Activated CD4-positive, alpha-beta T cell treated with anti-CD3 and anti-CD28 coated beads, Interleukin-2, Interleukin-4, amounts not matched to agents 100 ng/mL and 50 ng/mL, durations not matched to agents 16 hours and 8 hours (primary cell): ENCODE data around the gene ELMO1.

Experiments used
- DNase-seq: peaks from one replicate; pipeline ENCODE4 v3.0.0-alpha.2; 2020; ENCODE audit warnings: low spot score

ELMO1 gene

GRCh38 chr7:36944838-36945237 is 503.8 kb downstream of the ELMO1 start:
- DNase-seq, result no peak

GRCh38 chr7:36943591-36944435 is 504.9 kb downstream of the ELMO1 start:
- DNase-seq, result no peak

- no peak for DNase-seq
Measured at GRCh38 chr7:36942955-36943354, 505.7 kb downstream of the ELMO1 start.

GRCh38 chr7:36942541-36942940 is 506.1 kb downstream of the ELMO1 start:
- no peak for DNase-seq

GRCh38 chr7:36942025-36942424 is 506.6 kb downstream of the ELMO1 start:
- DNase-seq, result no peak

- DNase-seq, result no peak
Measured at GRCh38 chr7:36941359-36941758, 507.3 kb downstream of the ELMO1 start.

GRCh38 chr7:36939816-36940215 is 508.8 kb downstream of the ELMO1 start:
- DNase-seq, result no peak

- DNase-seq, result peak; percentile 8
Measured at GRCh38 chr7:36937754-36938563, 510.7 kb downstream of the ELMO1 start.

- no peak for DNase-seq
Measured at GRCh38 chr7:36931892-36932291, 516.8 kb downstream of the ELMO1 start.

- no peak for DNase-seq
Measured at GRCh38 chr7:36929791-36930190, 518.9 kb downstream of the ELMO1 start.

GRCh38 chr7:36928718-36929117 is 519.9 kb downstream of the ELMO1 start:
- no peak for DNase-seq

- no peak for DNase-seq
Measured at GRCh38 chr7:36928311-36928710, 520.4 kb downstream of the ELMO1 start.

GRCh38 chr7:36925691-36926090 is 523.0 kb downstream of the ELMO1 start:
- no peak for DNase-seq

GRCh38 chr7:36925207-36925606 is 523.5 kb downstream of the ELMO1 start:
- no peak for DNase-seq

GRCh38 chr7:36923943-36924436 is 524.7 kb downstream of the ELMO1 start:
- no peak for DNase-seq

GRCh38 chr7:36923185-36923584 is 525.5 kb downstream of the ELMO1 start:
- DNase-seq, result no peak

- no peak for DNase-seq
Measured at GRCh38 chr7:36920433-36920832, 528.2 kb downstream of the ELMO1 start.

- no peak for DNase-seq
Measured at GRCh38 chr7:36919738-36920137, 528.9 kb downstream of the ELMO1 start.

GRCh38 chr7:36918591-36918990 is 530.1 kb downstream of the ELMO1 start:
- no peak for DNase-seq

GRCh38 chr7:36916619-36917018 is 532.0 kb downstream of the ELMO1 start:
- no peak for DNase-seq

GRCh38 chr7:36916116-36916515 is 532.5 kb downstream of the ELMO1 start:
- DNase-seq, result no peak

GRCh38 chr7:36911788-36912187 is 536.9 kb downstream of the ELMO1 start:
- DNase-seq, result no peak

GRCh38 chr7:36910859-36911258 is 537.8 kb downstream of the ELMO1 start:
- no peak for DNase-seq
